ENCODE results near the gene SAA4. TPM values are rescaled to one million over a fixed set of nuclear protein-coding genes. Genes with fewer than 3 reads are reported as not detected.
A peak's percentile ranks its signal among the peaks of the same experiment; 100 is the strongest.

Gene SAA4
- total RNA-seq, 1 experiment from 2014 or later = not detected

- no peak overlapping the region for H3K4me3 ChIP-seq (ENCODE audit: low read length)
- H2AFZ ChIP-seq (ENCODE audit: low read length) = no peak overlapping the region
- no peaks in the 10 kb centered on the region for H3K27me3 ChIP-seq (ENCODE audit: low read length)
- no peaks in the 10 kb centered on the region for H3K4me1 ChIP-seq (ENCODE audit: low read length)
- H4K20me1 ChIP-seq (ENCODE audit: insufficient read depth, low read depth, low read length) = no peaks in the 10 kb centered on the region
- no peaks in the 10 kb centered on the region for H3K9me2 ChIP-seq (replicated peaks; ENCODE audit: insufficient read depth, low read length)
- H3K4me2 ChIP-seq (ENCODE audit: low read depth, low read length, poor library complexity, severe bottlenecking) = no peak overlapping the region
- no peaks in the 10 kb centered on the region for H3K79me2 ChIP-seq (ENCODE audit: low read length)
- H3K36me3 ChIP-seq (ENCODE audit: insufficient read depth, low read length) = no peaks in the 10 kb centered on the region
- DNase-seq = no peak
- H3K9ac ChIP-seq (ENCODE audit: low read length) = no peak overlapping the region
- H3K27ac ChIP-seq (ENCODE audit: low read length) = no peak overlapping the region
- no peaks in the 10 kb centered on the region for H3K9me3 ChIP-seq (ENCODE audit: low read length)
Measured at GRCh38 chr11:18239655-18240054, 3.1 kb upstream of the SAA4 start.

- Histone ChIP-seq H3K9ac (ENCODE audit: low read length) (no peak overlapping the region), H4K20me1 (ENCODE audit: insufficient read depth, low read depth, low read length) (no peaks in the 10 kb centered on the region), H2AFZ (ENCODE audit: low read length) (no peak overlapping the region), H3K36me3 (ENCODE audit: insufficient read depth, low read length) (no peaks in the 10 kb centered on the region), H3K9me2 (replicated peaks; ENCODE audit: insufficient read depth, low read length) (no peaks in the 10 kb centered on the region), H3K4me1 (ENCODE audit: low read length) (no peaks in the 10 kb centered on the region), H3K4me3 (ENCODE audit: low read length) (no peak overlapping the region), H3K27me3 (ENCODE audit: low read length) (no peaks in the 10 kb centered on the region), H3K4me2 (ENCODE audit: low read depth, low read length, poor library complexity, severe bottlenecking) (no peak overlapping the region), H3K27ac (ENCODE audit: low read length) (no peak overlapping the region), H3K9me3 (ENCODE audit: low read length) (no peaks in the 10 kb centered on the region), H3K79me2 (ENCODE audit: low read length) (no peaks in the 10 kb centered on the region)
- DNase-seq = no peak
Measured at GRCh38 chr11:18235394-18236334, 938 bp downstream of the SAA4 start.

GRCh38 chr11:18233912-18234311, 2.7 kb downstream of the SAA4 start:
- Histone ChIP-seq H3K4me3 (ENCODE audit: low read length) (no peak overlapping the region), H3K9me3 (ENCODE audit: low read length) (no peaks in the 10 kb centered on the region), H3K4me2 (ENCODE audit: low read depth, low read length, poor library complexity, severe bottlenecking) (no peak overlapping the region), H4K20me1 (ENCODE audit: insufficient read depth, low read depth, low read length) (no peaks in the 10 kb centered on the region), H3K4me1 (ENCODE audit: low read length) (peaks cover 4% of the 10 kb centered on the region), H2AFZ (ENCODE audit: low read length) (no peak overlapping the region), H3K9me2 (replicated peaks; ENCODE audit: insufficient read depth, low read length) (no peaks in the 10 kb centered on the region), H3K27me3 (ENCODE audit: low read length) (no peaks in the 10 kb centered on the region), H3K79me2 (ENCODE audit: low read length) (no peaks in the 10 kb centered on the region), H3K27ac (ENCODE audit: low read length) (no peak overlapping the region), H3K9ac (ENCODE audit: low read length) (no peak overlapping the region), H3K36me3 (ENCODE audit: insufficient read depth, low read length) (no peaks in the 10 kb centered on the region)
- no peak for DNase-seq

GRCh38 chr11:18230859-18231258, 5.7 kb downstream of the SAA4 start:
- H3K4me2 ChIP-seq (ENCODE audit: low read depth, low read length, poor library complexity, severe bottlenecking) = no peak overlapping the region
- no peak overlapping the region for H3K27ac ChIP-seq (ENCODE audit: low read length)
- no peaks in the 10 kb centered on the region for H4K20me1 ChIP-seq (ENCODE audit: insufficient read depth, low read depth, low read length)
- no peaks in the 10 kb centered on the region for H3K36me3 ChIP-seq (ENCODE audit: insufficient read depth, low read length)
- no peak overlapping the region for H3K9ac ChIP-seq (ENCODE audit: low read length)
- no peaks in the 10 kb centered on the region for H3K27me3 ChIP-seq (ENCODE audit: low read length)
- H3K9me2 ChIP-seq (replicated peaks; ENCODE audit: insufficient read depth, low read length) = no peaks in the 10 kb centered on the region; the same call in 1 of the 2 replicates
- H3K79me2 ChIP-seq (ENCODE audit: low read length) = no peaks in the 10 kb centered on the region
- DNase-seq = no peak
- no peak overlapping the region for H3K4me3 ChIP-seq (ENCODE audit: low read length)
- no peak overlapping the region for H2AFZ ChIP-seq (ENCODE audit: low read length)
- H3K4me1 ChIP-seq (ENCODE audit: low read length) = peaks cover 4% of the 10 kb centered on the region
- no peaks in the 10 kb centered on the region for H3K9me3 ChIP-seq (ENCODE audit: low read length)

GRCh38 chr11:18229501-18229900, 7.1 kb downstream of the SAA4 start:
- H2AFZ ChIP-seq (ENCODE audit: low read length) = peak overlapping the region; percentile 1; the same call in 1 of the 2 replicates
- peaks cover 4% of the 10 kb centered on the region for H3K4me1 ChIP-seq (ENCODE audit: low read length)
- no peak overlapping the region for H3K27ac ChIP-seq (ENCODE audit: low read length)
- no peaks in the 10 kb centered on the region for H3K27me3 ChIP-seq (ENCODE audit: low read length)
- no peaks in the 10 kb centered on the region for H3K9me3 ChIP-seq (ENCODE audit: low read length)
- peak; percentile 56 for DNase-seq
- no peaks in the 10 kb centered on the region for H3K36me3 ChIP-seq (ENCODE audit: insufficient read depth, low read length)
- no peaks in the 10 kb centered on the region for H4K20me1 ChIP-seq (ENCODE audit: insufficient read depth, low read depth, low read length)
- H3K9me2 ChIP-seq (replicated peaks; ENCODE audit: insufficient read depth, low read length) = no peaks in the 10 kb centered on the region; the same call in 1 of the 2 replicates
- H3K9ac ChIP-seq (ENCODE audit: low read length) = no peak overlapping the region
- no peak overlapping the region for H3K4me3 ChIP-seq (ENCODE audit: low read length)
- H3K4me2 ChIP-seq (ENCODE audit: low read depth, low read length, poor library complexity, severe bottlenecking) = no peak overlapping the region
- H3K79me2 ChIP-seq (ENCODE audit: low read length) = no peaks in the 10 kb centered on the region

- no peak overlapping the region for H3K27ac ChIP-seq (ENCODE audit: low read length)
- H3K4me2 ChIP-seq (ENCODE audit: low read depth, low read length, poor library complexity, severe bottlenecking) = no peak overlapping the region
- no peaks in the 10 kb centered on the region; the same call in 1 of the 2 replicates for H3K9me2 ChIP-seq (replicated peaks; ENCODE audit: insufficient read depth, low read length)
Measured at GRCh38 chr11:18225913-18226312, 10.7 kb downstream of the SAA4 start.

GRCh38 chr11:18223591-18224387, 12.8 kb downstream of the SAA4 start:
- Histone ChIP-seq H4K20me1 (ENCODE audit: insufficient read depth, low read depth, low read length) (no peaks in the 10 kb centered on the region), H3K4me1 (ENCODE audit: low read length) (no peaks in the 10 kb centered on the region), H3K36me3 (ENCODE audit: insufficient read depth, low read length) (no peaks in the 10 kb centered on the region), H3K27ac (ENCODE audit: low read length) (no peak overlapping the region), H3K79me2 (ENCODE audit: low read length) (no peaks in the 10 kb centered on the region), H3K4me3 (ENCODE audit: low read length) (no peak overlapping the region), H3K9me2 (replicated peaks; ENCODE audit: insufficient read depth, low read length) (no peaks in the 10 kb centered on the region; the same call in 1 of the 2 replicates), H3K27me3 (ENCODE audit: low read length) (no peaks in the 10 kb centered on the region), H2AFZ (ENCODE audit: low read length) (no peak overlapping the region), H3K9ac (ENCODE audit: low read length) (no peak overlapping the region), H3K4me2 (ENCODE audit: low read depth, low read length, poor library complexity, severe bottlenecking) (no peak overlapping the region), H3K9me3 (ENCODE audit: low read length) (no peaks in the 10 kb centered on the region)
- no peak for DNase-seq

More at GRCh38 chr11:18225913-18226312, 10.7 kb downstream of the SAA4 start:
- Histone ChIP-seq H3K4me3 (ENCODE audit: low read length) (no peak overlapping the region), H2AFZ (ENCODE audit: low read length) (no peak overlapping the region), H3K9ac (ENCODE audit: low read length) (no peak overlapping the region), H4K20me1 (ENCODE audit: insufficient read depth, low read depth, low read length) (no peaks in the 10 kb centered on the region), H3K27me3 (ENCODE audit: low read length) (no peaks in the 10 kb centered on the region), H3K4me1 (ENCODE audit: low read length) (peaks cover 4% of the 10 kb centered on the region), H3K9me3 (ENCODE audit: low read length) (no peaks in the 10 kb centered on the region), H3K36me3 (ENCODE audit: insufficient read depth, low read length) (no peaks in the 10 kb centered on the region), H3K79me2 (ENCODE audit: low read length) (no peaks in the 10 kb centered on the region)
- DNase-seq = no peak

- Histone ChIP-seq H2AFZ (ENCODE audit: low read length) (no peak overlapping the region), H3K27me3 (ENCODE audit: low read length) (no peaks in the 10 kb centered on the region), H3K4me3 (ENCODE audit: low read length) (no peak overlapping the region), H3K4me2 (ENCODE audit: low read depth, low read length, poor library complexity, severe bottlenecking) (no peak overlapping the region), H3K27ac (ENCODE audit: low read length) (no peak overlapping the region), H3K4me1 (ENCODE audit: low read length) (no peaks in the 10 kb centered on the region), H3K79me2 (ENCODE audit: low read length) (no peaks in the 10 kb centered on the region), H3K9me2 (replicated peaks; ENCODE audit: insufficient read depth, low read length) (no peaks in the 10 kb centered on the region), H4K20me1 (ENCODE audit: insufficient read depth, low read depth, low read length) (no peaks in the 10 kb centered on the region), H3K9ac (ENCODE audit: low read length) (no peak overlapping the region), H3K9me3 (ENCODE audit: low read length) (no peaks in the 10 kb centered on the region), H3K36me3 (ENCODE audit: insufficient read depth, low read length) (no peaks in the 10 kb centered on the region)
- DNase-seq = no peak
Measured at GRCh38 chr11:18222814-18223421, 13.7 kb downstream of the SAA4 start.
